DLD1 (cell line): Measurements from ENCODE around the gene CR2.
"Not testable (repeated sequence)": the region's sequence is repeated elsewhere in the genome, so short reads cannot be mapped to it uniquely, and the experiment has no call there.

Experiments used
- in situ Hi-C: cut with HindIII; loops from 2 replicates; pipeline ENCODE4 v1.10.0; 2017; ENCODE audit warnings: low sequenced_read_pairs

The CR2 gene

DNA sequence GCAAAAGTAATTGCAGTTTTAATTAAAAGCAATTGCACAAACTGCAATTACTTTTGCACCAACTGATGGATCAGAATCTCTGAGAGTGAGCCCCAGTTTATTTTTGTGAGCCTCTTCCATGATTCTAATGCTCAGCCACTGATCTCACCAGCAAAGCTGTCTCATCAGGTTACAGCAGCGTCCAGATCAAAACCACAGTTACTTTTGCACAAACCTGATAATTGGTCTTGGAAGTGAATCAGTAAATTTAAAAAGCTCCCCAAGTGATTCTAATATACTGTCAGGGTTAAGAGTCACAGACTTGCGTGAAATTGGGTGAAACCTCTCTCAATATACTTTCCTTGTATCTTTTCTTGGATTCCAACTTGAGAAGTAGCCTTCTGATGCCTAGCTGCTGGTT lies 13.5 kb upstream of the CR2 start:
- in situ Hi-C loops: no loop called here

DNA sequence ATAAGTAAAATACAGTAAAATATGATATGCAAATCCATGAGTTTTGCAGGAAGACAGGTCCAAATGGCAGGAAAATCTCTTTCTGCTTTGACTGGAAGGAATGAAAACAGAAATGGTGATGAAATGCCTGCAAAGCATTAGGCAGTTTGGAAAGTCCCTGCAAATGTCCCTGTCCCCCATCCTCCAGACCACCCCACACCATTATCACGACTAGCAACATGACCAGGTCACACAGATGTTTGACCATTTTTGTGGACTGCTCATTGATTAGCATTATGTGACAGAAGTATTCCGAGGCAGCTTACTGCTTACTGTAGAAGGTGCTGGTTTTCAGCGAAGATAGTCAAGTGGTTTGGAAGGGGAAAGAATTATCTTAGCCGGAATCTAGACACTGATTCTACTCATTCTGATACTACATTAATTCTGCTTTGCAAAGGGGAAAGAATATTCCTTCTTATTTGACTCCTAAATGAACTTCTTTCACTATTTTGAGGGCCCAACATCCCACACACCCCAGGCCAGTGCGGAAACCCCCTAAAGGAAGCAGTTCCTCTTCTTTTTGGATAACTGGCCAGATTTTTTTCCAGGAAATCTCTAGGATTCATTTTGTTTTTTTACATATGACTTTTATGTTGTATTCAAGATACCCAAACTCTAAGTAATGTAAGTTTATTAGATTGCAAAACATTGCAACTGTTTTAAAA lies 9.5 kb upstream of the CR2 start:
- in situ Hi-C loops: no loop called here

DNA sequence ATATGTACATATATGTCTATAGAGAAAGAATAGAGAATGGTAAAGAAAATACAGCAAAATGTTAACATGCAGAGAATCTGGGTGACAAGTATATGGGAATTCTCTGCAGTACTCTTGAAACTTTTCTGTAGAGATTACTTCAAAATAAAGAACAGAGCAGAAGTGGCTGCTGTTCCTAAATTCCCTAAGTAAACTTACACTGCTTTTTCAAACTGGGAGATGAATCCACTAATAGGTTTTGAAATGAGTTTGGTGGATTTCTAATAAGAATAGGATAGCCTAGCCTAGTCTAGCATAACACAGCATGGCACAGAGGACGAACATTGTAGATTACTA lies 450 bp upstream of the CR2 start:
- in situ Hi-C loops: no loop called here

DNA sequence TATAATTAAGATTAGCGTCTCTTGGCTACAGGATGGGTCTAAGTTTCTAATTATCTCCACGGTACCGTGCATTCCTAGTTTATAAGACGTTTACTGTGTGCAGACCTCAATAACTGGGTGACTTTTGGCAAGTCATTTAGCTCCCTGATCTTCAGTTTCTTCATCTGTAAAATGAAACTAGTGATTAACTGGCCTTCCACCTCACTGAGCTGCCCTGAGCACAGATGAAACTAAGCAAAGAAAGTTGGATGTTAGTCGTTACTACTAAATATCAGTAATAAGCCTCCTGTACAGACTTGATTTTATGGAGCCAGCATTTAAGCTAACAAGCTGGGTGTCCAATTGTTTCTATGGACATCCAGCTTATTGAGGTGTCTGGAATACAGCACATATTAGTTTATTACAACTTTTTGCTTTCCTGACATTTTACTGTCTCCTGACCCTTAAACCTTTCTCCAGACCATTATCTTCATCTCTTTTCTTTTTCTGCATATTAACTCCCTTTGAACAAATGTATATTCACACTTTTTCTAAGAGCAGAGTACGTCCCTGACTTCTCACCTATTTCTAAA lies 1.1 kb downstream of the CR2 start:
- in situ Hi-C loops: no loop called here

DNA sequence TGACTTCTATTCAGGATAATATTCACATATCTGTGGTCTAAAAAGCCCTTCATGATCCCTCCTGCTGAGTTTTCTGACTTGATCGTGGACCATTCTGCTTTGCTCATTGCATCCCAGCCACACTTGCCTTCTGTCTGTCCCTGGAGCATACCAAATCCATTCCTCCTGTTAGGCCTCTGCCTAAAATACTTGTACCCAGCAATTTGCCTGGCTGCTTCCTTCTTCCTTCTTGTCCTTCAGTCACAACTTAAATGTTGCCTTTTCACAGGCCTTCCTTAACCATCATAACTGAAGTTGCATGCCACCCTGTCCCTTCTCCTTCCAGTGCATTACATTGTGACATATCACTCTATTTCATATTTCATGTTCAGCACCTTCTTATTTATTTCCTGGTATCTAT lies 4.3 kb downstream of the CR2 start:
- in situ Hi-C loops: no loop called here

DNA sequence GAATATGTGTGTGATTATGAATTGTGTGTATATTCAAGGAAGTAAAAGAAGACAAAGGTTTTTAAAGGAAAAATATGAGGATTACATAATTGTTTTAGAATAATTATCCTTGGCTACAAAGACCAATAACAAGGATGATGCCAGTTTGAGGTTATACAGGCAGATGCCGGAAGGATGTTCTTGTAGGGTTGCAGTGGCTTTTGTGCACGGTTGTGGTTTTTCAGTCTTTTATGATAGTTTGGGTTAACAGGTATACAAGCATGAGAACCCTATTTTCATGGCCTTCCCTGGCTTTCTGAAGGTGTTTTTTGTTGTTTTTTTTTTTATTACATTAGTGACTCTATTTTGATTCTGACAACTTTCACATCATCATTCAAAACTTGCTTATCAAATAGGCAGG lies 4.9 kb downstream of the CR2 start:
- in situ Hi-C loops: no loop called here

DNA sequence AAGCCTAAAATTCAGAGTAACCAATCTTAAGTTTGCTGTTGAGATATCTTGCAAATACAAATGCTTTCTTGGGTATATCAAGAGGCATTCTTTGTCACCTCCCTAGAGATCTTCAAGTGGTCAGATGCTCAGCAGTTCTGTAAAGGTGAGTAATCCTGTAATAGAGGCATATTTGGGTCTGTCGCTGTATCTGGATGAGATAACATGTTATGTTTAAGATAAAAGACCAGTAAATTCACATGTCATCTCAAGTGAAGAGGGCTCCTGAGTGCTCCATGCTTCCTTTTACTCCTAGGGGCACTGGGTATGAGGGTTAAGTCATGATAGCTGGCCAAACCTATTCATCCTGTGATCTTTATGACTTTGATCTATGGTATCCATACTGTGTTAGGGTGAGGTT lies 7.5 kb downstream of the CR2 start:
- in situ Hi-C loops: no loop called here

DNA sequence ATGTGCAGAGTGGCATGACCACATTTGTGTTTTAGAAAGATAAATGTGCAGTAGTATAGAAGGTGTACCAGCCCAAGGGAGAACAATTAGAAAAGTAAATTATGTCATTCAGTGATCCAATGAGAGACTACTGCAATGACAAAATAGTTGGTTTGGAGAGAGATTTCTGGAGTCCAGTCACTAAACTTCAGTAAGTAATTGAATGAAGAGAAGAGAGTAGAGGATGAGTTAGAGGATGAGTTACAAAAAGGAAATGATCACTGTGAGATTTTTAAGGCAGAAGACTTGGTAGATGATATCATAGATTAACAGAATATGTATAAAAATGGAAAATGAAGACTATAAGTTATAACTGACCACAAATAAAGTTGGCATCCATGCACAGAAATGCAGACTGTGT lies 8.4 kb downstream of the CR2 start:
- in situ Hi-C loops: no loop called here

DNA sequence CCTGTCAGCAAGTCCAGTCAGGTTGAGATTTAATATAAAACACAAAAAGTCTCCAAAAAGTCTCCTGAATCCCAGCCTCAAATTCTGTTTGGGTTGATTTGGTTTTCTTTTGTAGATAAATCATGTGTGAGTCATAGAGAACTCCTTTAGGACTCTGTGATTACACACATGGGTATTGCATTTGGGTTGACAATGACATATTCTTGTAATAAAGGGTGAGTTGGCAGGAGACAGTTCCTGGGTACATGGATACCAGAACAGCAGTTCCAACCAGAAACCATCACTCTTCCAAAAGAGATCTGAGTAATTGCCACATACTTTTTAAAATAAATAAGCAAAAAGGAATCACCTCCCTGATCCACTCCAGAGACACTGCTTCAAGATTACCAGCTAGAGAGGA lies 8.9 kb downstream of the CR2 start:
- in situ Hi-C loops: no loop called here

DNA sequence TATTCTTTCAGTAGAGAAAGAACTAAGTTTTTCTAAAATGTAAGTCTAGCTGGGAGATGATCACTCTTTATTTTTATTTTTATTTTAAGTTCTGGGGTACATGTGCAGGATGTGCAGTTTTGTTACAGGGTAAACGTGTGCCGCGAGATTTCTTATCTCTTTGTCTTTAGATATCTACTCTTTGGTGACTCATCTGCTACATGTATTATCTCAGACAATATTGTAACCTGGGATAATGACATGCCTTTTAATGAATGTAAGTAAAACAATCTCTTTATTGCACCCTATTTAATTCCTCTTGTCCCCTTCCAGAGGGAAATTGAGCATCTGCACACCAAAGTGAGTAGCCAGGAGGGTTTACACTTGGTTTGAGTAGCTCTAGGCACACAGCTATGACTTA lies 9.4 kb downstream of the CR2 start:
- in situ Hi-C loops: no loop called here

DNA sequence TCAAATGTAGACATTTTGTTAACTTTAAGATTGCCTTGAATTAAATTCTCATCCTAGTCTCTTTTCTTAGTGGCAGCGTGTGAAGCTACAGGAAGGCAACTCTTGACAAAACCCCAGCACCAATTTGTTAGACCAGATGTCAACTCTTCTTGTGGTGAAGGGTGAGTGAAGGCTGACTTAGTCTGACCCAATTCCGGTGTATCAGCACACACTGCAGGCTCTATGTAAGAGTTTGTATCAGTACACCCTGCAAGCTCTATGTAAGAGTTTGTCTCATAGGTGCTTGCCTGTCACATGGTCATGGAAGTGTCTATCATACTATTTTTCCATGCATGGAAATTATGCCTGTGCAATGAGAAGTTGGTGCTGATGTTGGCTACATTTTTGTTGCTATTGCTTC lies 16.8 kb downstream of the CR2 start:
- in situ Hi-C loops: no loop called here

DNA sequence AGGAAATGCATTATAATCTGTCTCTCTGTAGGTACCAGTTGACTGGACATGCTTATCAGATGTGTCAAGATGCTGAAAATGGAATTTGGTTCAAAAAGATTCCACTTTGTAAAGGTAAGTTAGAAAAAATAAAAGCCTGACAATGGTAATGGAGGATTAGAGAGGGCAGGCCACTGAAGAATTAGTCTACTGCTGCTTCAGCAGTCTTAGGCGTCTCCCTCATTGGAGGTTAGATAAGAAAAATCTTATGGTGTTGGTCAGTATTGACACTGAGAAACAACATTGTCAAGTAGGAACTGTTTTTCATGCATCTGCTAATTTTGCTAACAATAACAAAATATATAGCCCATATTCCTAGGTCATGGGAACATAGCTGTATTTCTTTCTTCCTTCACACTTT lies 20.1 kb downstream of the CR2 start:
- in situ Hi-C loops: no loop called here

DNA sequence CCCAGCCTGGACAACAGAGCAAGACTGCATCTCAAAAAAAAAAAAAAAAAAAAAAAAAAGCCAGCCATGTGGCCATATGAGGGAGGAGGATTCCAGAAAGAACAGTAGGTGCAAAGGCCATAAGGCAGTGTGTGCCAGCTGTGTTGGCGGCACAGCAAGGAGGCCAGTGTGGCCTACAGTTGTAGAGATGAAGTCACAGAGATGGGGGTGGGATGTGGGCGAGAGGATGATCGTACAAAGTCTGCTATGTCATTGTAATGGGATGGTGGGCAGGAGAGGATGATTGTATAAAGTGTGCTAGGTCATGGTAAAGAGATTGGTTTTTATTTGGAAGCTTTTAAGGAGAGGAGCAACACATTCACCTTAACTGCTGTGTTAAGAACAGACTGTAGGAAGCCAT lies 32.1 kb downstream of the CR2 start:
- in situ Hi-C loops: no loop called here

DNA sequence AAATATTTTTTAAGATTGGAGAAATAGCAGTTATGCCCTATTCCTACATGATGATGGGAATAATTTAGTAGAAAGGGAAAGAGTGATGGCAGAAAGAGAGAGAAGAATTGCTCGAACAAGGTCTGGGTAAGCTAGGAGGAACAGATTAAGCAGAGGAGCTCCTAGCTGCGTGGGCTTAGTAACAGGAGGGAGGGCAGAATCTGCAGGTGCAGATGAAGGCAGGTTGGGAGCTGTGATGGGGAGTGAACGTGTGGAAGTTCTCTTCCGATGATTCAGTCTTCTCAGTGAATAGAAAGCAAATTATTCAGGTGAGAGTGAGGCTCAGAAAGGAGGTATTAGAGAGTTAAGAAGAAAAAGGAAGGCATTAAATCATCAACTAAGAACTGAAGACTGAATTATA lies 33.5 kb downstream of the CR2 start:
- in situ Hi-C loops: no loop called here

DNA sequence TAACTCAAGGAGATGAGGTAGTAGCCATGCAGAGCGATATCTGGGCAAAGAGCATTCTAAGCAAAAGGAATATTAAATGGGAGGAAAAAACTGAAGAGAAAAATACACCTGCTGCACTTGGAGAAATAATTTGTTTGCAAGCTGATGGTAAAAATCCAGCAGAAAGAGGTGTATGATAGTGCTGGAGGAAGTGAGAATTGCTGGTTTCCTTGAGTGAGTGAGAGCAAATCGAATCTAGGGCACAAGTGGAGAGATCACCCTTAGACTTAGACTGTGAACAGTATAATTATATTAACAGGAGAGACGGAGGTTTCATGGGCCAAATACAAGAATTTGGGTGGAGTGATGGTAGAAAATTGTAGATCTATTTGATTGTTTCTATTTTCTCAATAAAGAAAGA lies 39.1 kb downstream of the CR2 start:
- in situ Hi-C loops: no loop called here

DNA sequence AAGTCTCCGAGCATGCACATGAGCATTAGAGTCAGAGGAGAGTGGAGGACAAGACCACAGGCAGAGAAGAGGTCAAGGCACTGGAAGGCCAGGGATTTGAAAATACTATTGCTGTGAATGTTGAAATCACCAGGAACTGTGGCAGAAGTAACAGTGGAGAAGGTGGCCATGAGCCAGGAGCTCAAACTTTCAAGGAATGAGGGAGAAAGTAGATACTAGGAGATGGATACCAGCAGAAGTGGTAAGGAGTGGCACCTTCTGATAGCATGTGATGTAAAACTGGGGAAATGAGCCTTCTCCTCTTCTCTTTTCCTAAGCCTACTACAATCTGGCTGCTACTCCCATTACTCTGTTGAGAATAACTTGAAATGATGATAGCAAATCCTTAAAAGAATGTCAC lies 40.0 kb downstream of the CR2 start:
- in situ Hi-C loops: no loop called here

DNA sequence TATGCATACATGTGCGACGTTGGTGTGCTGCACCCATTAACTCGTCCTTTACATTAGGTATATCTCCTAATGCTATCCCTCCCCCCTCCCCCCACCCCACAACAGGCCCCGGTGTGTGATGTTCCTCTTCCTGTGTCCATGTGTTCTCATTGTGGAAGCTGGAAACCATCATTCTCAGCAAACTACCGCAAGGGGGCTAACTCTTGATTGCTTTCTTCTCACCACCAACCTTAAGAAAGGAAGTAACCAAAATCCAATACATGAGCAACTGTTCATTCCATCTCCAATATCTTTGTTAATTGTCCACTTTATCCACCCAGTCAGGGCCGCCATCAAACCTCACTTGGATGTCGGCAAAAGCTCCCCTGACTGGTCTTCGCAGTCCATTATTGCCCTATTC lies 41.2 kb downstream of the CR2 start:
- in situ Hi-C loops: not testable (repeated sequence)

DNA sequence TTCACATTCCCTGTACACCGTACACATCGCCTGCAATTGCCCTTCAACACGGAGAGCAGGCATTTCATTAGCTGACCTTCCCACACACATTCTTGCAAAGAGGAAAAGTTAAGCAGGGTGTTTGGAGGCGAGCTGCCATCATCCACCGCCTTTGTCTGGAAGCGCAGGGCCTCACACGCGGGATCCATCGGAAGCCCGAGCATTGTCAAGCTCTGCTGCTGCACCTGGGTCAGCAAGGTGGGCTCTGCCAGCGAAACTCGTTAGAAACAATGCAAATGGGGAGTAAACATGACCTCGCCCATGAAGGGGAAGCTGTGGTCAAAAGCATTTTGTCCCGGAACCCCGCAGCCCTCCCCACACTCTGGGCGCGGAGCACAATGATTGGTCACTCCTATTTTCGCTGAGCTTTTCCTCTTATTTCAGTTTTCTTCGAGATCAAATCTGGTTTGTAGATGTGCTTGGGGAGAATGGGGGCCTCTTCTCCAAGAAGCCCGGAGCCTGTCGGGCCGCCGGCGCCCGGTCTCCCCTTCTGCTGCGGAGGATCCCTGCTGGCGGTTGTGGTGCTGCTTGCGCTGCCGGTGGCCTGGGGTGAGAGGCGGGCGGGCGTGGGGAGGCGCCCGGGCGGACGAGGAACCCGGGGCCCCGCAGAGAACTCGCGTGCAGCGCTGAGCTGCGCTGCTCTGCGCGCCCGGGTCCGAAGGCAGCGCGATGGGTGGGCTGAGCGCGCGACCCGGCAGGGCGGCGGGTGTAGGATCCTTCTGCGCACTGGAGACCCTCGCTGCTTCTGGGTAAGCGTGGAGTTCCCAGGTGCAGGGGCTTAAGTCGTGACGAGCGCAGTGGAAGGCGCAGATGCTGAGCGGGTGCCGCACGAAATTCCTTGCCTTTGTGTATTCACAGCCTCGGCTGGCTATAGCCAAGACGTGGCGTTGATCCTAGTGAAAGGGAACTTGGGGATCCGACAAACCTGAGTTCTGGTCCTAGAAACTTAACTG lies 42.0 kb downstream of the CR2 start, which contains the start of gene CR1:
Gene CR1 (plus strand): TSS at position 357 of the 992 bp plus-strand sequence. CDS start 111 bp downstream, at position 468.
- in situ Hi-C loops: no loop called here

DNA sequence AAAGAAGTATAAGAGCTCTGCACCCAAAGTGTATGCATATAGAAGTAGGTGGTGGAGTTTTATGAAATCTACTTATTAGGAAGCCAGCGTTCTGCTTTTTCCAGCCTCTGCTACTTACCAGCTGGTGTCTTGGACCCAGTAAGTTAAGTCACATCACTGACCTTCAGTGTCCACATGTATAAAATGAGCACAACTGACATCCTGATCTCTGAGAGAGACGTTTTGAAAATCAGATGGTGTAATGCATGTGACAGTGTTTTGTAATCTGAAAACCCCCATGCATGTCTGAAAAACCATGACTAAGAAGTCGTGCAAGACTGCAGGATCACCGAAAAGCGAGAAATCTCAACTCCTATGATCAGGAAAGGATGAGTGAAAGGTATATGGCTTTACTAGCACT lies 43.8 kb downstream of the CR2 start:
- in situ Hi-C loops: no loop called here

DNA sequence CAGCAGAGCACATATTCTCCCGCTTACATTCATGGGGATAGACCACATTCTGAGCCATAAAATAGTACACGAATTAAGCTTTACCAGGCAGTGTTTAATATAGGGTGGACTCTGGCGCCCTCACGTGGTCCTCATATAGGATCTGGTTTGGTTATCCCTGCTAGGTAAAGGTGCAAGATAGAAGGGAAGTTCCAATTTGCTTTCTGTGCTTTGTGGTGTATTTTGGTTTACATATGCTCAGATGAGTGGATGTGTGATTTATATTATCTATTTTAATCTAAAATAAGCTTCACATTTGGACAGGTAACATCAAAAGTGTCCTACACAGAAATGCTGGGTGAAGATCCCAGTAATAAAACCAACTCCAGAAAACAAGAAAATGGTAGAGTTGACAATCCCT lies 45.4 kb downstream of the CR2 start:
- in situ Hi-C loops: no loop called here

DNA sequence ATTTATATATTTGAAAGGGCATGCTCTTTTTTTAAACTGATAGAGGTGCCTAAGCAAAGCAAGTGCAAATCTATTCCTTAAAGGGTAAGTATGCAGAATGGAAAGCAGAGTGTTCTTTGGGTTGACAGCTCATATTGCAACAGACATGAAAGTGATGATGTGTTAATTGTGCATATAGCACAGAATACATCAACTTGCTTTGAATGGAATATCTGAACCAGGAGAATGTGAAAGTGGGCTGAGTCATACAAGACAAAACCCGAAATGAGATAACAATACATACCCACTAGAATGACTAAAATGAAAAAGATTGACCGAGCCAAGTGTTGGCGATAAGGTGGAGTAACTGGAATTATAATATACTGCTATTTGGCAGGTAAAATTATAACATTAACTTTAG lies 46.2 kb downstream of the CR2 start:
- in situ Hi-C loops: no loop called here

DNA sequence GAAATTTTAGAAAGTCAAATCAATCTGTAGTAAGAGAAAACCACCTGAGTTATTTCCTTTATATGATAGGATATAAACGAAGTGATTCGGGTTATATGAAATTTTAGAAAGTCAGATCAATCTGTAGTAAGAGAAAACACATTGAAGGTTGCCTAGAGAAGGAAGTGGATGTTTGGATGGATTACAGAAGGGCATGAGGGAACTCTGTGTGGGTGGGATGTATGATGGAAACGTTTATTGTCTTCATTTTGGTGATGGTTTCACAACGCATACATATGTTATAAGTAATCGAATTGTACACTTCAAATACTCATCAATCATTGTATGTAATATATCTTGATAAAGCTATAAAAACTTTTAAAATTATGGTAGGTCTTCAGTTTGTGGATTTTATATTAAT lies 46.9 kb downstream of the CR2 start:
- in situ Hi-C loops: no loop called here
